Stimulated activated naive CD4-positive, alpha-beta T cell treated with Interleukin-2 at 50 U/mL for 16 hours (primary cell): ENCODE results near the gene SPECC1L.
A peak's percentile ranks its signal among the peaks of the same experiment; 100 is the strongest.

Source experiments
- DNase-seq: peaks from one replicate; lab custom pipeline; 2025; lab: John Stamatoyannopoulos, UW

The SPECC1L gene

DNA sequence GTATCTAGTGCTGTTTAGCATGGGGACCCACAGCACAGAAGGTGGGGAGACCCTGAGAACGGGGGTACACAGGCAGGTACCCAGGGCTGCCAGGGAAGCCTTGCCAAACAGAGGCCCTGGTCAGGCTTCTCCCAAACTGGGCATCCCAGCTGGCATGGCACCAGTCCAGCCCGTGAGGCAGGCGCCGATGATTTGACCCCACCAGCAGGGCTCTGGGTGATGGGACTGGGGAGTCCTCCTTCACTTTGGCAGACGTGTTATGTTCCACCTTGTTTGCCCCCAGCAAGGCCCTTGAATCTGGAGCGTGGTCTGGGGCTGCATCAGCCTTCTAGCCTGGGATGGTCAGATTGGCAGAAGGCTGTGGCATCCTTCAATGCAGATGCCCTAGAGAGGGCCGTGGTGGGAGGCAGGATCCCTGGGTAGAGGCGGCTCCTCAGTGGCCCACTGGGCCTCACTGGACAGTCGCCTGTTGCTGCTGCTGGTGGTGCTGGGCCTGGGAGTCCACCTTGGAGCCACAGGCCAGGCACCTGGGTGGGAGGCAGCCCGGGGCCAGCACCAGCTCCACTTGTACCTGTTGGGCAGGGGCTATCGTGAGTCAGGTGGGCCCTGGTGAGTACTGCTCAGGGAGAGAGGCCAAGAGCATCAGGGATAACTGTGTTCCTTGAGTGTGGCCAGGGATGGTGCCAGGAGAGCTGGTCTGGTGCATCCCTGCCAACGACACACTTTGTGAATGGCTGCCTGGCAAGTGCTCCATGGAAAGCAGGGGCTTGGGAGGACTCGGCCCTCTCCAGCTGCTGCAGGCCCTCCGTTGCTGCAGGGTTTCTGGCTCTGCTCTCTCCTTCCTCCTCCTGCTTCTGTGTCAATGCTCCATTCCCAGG is 160.0 kb downstream of the SPECC1L start:
- no peak for DNase-seq

DNA sequence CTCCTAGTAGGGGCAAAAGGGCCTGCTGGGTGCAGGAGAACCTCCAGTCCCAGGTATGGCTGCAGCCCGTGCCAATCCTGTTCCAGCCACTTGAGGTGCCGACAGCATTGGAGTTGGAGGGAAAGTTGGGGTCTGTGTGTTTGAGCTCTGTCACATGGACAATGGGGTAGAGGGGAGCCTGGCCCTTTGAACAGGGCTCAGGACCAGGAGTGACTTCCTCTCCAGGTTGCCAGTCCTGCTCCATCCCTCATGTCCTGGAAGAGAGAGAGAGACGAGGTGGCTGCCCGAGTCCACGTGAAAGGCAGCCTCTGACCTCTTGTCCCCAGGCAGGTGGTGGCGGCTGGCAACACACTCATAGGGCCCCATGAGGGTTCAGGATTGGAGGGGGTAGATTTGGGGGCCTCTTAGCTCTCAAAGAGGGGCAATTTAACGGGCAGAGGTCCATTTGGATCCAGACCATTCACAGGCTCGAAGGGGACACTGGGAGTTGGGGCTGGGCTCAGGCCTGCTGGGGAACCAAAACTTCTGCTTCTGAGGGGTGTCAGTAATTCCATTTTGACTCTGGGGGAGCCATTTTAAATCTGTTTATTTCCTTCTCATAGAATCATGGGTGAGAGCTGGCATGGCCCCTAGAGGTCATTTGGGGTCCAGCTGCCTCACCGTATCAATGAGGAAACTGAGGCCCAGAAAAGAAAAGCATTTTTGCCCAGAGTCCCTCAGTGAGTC is 160.8 kb downstream of the SPECC1L start:
- no peak for DNase-seq

DNA sequence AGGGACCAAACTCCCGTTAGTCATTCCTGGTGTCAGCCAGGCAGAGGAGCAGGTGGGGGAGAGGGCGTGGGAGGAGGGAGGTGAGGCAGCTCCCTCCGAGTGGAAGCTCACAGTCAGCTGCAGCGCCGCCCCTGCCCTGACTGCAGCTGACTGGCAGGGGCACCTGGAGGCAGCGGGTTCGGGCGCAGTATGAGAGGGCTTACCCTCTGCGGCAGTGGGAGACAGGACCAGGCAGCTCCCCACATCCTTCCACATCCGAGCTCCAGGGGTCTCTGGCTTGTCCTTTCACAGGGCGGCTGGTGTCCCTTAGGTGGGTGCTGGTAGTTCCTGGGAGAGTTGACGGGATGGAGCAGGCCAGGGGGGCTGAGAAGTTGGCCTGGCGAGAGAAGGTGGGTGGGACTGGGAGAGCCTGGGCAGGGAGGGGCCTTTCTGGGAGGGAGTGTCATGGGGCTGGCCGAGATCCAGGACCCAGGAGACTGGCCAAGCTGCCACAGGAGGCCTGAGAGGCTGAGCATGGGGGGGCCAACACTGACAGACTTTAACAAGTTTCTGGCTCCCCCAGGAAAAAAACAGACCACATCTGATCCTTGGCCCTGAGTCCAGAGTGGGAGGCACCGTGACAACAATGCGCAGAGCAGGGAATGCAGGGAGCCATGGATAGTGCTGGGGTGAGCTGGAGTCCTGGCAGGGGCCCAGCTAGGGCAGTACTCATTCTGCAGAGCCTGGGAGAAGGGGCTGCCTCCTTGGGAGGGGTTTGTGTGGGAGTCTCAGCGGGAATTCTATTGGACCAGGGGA is 161.6 kb downstream of the SPECC1L start:
- DNase-seq = no peak

DNA sequence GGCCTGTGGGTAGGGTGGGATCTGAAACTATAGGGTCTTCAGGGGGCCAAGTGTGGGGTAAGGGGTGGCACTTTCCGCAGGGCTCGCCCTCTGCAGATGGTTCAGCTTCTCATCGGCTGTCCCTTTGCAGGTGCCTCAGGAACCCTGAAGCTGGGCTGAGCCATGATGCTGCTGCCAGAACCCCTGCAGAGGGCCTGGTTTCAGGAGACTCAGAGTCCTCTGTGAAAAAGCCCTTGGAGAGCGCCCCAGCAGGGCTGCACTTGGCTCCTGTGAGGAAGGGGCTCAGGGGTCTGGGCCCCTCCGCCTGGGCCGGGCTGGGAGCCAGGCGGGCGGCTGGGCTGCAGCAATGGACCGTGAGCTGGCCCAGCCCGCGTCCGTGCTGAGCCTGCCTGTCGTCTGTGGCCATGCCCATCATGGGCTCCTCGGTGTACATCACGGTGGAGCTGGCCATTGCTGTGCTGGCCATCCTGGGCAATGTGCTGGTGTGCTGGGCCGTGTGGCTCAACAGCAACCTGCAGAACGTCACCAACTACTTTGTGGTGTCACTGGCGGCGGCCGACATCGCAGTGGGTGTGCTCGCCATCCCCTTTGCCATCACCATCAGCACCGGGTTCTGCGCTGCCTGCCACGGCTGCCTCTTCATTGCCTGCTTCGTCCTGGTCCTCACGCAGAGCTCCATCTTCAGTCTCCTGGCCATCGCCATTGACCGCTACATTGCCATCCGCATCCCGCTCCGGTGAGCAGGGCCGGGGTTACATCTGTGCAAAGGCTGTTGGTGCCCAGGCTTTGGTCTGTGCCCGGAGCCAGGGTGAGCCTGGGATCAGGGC is 162.6 kb downstream of the SPECC1L start:
- DNase-seq = no peak

DNA sequence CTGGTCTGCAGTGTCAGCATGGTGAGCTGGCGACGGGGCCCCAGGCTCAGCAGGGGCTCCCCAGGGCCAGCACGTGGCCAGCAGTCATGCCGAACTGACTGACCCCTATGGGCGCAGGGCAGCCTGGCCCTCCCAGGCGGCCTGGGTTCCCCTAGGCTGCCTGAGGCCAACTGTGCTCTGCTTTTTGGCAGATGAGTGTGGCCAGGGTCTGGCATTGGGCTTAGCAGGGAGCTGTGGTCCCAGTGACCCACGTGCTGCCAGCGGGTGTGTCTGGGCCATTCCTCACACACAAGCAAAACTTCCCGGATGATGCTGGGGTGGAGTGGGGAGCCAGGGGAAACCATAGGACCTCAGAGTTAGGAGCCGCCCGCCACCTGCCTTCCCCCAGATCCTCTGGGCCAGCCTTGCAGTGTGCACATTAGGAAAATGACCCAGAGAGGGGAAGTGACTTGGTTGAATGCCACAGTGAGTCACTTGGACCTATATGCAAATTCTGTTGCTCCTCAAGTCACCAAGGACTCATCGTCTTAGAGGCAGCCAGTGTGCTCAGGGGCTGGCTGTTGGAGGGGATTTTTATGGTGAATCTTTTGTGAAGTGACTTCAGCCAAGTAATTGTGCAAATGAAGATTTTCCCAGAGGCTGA is 163.3 kb downstream of the SPECC1L start:
- peak; percentile 72 for DNase-seq

DNA sequence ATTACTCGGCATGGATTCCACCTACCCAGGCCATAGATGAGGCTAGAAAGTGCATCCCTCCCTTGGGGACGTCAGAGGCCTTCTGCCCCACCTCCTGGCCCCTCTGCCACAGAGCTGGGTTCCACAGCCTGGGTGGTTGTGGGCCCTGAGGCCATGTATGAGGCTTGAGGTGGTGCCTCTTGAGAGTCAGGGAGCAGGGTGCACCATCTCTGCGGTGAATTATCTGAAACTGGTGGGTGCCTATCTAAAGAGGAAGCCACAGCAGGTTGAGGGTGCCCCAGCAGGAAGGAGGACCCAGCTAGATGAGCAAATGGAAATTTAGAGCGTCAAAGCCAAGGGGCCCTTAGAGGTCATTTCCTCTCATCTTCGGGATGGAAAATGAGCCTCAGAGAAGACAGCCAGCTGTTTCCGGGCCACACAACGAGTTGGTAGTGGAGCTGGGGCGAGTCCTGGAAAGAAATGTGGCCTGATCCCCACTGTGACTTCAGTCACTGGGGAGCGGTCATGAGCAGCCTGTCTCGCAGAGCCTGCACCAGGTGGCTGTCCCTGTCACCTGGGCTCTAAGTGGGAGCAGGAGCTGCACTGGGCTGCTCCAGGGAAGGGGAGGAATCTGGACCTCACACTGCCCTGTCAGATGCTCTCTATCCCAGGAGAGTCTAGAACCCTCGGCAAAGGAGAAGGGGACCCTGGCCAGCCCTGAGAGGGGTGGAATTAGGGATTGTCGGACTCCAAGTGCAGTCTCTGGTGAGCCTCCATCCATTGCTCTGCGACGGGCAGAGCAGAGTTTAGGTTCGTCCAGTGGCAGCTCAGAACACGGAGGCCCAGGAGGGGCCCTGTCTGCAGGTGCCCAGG is 164.1 kb downstream of the SPECC1L start:
- peak; percentile 74 for DNase-seq

DNA sequence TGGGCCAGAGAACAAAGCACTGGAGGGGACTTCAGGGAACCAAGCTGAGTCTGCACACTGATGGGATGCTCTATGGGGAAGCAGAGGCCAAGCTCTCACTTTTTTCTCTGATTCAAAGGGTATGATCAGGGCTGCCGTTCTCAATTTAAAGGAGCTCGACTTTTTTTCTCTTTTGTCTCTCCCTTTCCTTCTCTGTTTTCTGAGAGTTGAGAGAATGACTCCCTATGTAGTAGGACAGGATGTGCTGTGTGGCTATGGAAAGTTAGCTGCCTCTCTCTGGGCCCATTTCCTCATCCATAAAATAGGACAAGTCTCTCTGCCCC is 164.7 kb downstream of the SPECC1L start:
- no peak for DNase-seq

DNA sequence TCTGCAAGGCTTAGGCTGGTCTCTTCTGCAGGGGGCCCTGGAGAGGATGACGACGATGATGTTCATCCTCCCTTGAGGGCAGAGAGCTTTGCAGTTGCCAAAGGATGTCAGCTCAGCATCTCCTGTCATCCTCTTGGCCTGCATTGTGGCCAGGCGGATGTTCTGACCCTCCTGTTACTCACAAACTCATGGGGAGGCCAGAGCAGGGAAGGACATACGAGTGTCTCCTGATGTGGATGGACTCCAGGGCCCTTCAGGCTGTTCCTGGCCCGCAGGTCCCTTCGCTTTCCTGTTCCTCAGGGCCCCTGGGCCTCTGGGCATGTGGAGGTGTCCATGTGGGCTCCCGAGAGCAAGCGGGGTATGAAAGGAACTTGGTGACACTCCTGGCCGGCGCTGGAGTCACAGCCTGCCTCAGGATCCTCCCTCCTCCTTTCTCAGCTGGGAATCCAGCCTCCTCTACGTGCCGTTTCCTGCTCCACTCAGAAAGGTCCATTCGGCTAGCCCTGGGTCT is 165.3 kb downstream of the SPECC1L start:
- no peak for DNase-seq

DNA sequence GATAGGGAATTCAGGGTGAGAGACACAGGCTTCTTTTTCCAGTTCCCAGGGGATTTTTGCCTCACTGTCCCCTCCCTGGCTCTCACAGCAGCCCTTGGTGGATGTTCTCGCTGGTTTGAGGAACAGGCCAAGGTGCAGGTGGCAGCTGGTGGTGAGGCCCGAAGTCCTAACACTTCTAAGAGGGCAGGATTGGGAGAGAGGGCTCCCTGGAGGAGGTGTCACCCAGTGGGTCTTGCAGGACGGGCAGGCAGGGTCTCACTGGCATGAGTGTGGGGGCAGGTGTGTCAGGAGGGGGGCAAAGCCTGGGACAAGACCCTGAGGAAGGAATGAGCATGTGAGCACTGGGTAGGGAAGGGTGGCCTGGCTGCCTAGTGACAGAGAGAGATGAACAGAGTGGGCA is 165.9 kb downstream of the SPECC1L start:
- DNase-seq = no peak

DNA sequence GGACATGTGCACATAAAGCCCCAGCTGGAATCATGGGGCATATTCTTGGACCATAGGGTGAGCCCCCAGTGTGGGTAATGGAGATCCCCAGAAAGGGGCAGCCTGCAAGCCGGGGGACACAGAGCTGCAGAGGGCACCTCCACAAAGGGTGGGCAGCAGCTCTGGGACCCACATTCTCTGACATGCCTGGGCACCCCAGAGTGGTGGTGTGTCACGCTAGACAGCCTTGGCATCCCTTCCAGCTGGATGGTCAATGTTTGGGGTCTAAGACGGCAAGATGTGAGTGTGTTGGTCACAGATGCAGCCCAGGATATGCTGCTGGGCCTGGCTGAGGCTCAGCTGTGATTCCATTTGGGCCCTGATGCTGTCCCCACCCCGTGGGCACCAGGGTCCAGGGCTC is 166.5 kb downstream of the SPECC1L start:
- DNase-seq = no peak

DNA sequence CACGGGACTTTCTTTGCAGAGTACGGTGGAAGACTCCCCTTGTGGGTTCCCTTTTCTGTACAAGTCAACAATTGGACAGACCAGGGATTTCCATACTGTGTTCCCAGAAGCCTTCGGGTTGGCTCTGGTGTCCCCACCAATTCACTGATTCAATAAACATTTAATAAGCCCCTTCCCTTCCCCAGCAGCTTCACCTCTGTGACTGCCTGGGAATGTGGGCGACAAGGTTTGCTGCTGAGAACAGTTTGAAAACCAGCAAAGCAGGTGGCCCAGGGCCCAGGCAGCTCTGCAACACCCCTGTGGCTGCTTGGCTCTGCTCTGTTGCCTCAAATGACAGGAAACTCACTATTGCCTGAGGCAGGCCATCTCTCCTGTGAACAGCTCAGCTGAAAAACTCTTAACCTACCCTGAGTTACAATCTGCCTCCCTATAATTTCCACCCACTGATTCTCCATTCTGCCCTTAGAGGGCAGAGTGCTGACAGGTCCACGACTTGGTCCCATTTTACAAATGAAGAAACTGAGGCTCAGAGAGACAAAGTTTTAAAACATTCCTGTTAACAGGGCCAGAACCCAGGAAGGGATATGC is 167.2 kb downstream of the SPECC1L start:
- no peak for DNase-seq

DNA sequence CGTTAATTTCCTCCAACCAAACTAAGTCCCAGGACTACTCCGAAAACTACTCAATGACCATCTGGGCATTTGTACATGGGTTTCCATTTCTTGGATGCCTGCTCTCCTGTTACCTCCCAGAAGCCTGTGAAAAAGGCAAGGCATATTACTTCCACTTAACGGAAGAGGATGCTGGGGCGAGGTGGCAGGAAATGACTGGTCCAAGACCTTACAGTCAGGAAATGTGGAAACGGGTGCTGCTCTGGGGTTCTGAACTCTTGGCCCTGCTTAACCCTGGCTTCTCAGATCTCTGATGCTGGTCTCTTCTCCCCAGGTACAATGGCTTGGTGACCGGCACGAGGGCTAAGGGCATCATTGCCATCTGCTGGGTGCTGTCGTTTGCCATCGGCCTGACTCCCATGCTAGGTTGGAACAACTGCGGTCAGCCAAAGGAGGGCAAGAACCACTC is 169.7 kb downstream of the SPECC1L start:
- no peak for DNase-seq

DNA sequence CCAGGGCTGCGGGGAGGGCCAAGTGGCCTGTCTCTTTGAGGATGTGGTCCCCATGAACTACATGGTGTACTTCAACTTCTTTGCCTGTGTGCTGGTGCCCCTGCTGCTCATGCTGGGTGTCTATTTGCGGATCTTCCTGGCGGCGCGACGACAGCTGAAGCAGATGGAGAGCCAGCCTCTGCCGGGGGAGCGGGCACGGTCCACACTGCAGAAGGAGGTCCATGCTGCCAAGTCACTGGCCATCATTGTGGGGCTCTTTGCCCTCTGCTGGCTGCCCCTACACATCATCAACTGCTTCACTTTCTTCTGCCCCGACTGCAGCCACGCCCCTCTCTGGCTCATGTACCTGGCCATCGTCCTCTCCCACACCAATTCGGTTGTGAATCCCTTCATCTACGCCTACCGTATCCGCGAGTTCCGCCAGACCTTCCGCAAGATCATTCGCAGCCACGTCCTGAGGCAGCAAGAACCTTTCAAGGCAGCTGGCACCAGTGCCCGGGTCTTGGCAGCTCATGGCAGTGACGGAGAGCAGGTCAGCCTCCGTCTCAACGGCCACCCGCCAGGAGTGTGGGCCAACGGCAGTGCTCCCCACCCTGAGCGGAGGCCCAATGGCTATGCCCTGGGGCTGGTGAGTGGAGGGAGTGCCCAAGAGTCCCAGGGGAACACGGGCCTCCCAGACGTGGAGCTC is 170.2 kb downstream of the SPECC1L start:
- no peak for DNase-seq

DNA sequence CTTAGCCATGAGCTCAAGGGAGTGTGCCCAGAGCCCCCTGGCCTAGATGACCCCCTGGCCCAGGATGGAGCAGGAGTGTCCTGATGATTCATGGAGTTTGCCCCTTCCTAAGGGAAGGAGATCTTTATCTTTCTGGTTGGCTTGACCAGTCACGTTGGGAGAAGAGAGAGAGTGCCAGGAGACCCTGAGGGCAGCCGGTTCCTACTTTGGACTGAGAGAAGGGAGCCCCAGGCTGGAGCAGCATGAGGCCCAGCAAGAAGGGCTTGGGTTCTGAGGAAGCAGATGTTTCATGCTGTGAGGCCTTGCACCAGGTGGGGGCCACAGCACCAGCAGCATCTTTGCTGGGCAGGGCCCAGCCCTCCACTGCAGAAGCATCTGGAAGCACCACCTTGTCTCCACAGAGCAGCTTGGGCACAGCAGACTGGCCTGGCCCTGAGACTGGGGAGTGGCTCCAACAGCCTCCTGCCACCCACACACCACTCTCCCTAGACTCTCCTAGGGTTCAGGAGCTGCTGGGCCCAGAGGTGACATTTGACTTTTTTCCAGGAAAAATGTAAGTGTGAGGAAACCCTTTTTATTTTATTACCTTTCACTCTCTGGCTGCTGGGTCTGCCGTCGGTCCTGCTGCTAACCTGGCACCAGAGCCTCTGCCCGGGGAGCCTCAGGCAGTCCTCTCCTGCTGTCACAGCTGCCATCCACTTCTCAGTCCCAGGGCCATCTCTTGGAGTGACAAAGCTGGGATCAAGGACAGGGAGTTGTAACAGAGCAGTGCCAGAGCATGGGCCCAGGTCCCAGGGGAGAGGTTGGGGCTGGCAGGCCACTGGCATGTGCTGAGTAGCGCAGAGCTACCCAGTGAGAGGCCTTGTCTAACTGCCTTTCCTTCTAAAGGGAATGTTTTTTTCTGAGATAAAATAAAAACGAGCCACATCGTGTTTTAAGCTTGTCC is 171.0 kb downstream of the SPECC1L start:
- no peak for DNase-seq

DNA sequence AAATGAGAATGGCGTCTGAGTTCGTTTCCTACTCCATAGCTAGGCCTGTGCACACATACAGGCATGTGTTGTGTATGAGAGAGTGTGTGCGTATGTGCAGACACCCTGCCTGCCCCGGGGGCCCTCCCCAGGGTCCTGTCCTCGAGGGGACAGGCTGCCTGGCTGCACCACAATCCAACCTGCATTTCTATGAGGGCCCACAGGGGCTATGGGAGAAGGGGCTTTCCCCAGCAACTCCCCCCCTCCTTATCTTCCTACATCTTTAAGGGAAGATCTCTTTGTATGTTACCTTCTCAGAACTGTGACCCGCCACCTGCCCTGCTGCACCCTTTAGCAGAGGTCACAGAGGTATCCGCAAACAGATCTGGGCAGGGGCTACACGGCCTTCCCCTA is 171.7 kb downstream of the SPECC1L start:
- no peak for DNase-seq

DNA sequence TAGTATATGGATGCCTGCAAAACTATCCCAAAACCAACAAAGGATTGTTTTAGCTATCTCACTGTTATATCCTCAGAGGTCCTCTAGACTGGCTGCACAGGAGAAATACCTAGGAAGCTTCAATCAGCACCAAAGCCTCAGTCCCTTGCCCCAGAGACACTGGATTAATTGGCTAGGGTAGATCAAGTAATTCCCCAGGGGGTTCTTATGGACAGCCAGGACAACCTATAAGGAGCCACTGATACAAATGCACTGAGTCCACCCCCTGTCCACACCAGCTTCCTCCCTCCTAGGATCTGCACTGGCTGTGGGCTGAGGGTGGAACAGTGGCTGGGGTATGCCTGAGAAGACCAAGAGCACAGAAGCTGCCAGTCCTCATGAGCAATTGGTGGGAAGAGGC is 173.0 kb downstream of the SPECC1L start:
- DNase-seq = no peak

DNA sequence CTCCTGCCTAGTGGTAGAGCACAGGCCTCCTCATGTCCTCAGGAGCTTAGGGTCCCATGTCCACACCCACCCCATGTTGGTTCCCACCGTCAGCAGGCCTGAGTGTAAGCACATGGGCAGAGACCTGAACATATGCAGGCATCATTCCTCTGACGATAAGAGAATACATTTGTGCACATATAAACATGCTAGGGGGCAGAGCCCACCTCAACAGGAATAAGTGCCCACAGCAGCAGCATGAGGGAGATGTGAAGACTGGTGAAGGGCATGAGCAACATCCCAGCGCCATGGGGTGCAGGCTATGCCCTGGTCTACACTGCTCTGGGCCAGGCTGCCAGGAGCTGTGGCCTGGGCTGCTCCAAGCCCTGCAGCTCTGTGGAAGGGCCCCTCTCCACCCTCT is 173.6 kb downstream of the SPECC1L start:
- no peak for DNase-seq
